CD4-positive, alpha-beta T cell treated with Interleukin-21 for 1 hour (primary cell): ENCODE measurements around the gene CD300LF.

Experiments used
- DNase-seq: peaks from one replicate; pipeline ENCODE4 v3.0.0-alpha.2; 2020

Gene CD300LF

DNA sequence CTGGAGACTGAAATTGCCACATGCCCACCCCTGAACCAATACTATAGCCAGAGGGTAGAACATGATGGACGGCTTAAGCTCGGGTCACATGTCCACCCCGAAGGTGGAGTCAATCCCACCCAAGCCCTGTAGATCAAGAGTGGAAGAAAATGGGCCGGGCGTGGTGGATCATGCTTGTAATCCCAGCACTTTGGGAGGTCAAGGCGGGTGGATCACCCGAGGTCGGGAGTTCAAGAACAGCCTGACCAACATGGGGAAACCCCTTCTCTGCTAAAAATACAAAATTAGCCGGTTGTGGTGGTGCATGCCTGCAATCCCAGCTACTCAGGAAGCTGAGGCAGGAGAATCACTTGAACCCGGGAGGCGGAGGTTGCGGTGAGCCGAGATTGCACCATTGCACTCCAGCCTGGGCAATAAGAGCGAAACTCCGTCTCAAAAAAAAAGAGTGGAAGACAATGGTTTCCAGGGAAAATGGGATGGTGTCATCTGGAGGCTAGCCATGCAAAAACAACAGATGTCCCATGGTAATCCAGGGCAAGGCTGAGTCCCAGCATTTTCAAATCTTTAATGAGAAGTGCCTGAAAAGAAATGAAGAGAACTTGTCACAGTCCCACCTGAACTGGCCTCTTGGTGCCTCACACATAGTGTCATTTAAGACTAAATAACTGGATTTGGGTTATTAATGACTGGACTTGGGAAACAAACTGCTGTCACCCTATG is 30.1 kb downstream of the CD300LF start:
- DNase-seq = no peak

DNA sequence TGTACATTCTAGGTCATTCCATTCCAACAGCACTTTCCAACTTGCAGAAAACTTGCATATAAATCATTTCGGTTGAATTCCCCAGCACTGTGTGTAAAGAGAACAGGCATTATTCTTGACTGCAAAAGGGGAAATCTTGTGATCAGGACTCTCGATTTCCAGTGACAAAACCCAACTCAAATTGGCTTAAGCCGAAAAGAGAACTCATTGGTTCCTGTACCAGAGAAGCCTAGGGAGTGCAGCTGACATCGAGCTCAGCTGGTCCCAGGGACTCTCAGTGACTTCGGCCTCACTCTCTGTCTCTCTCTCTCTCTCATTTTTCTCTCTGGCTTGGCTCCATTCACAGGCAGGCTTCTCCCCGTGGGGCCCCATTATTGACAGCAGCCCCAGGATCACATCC is 30.7 kb downstream of the CD300LF start:
- no peak for DNase-seq

DNA sequence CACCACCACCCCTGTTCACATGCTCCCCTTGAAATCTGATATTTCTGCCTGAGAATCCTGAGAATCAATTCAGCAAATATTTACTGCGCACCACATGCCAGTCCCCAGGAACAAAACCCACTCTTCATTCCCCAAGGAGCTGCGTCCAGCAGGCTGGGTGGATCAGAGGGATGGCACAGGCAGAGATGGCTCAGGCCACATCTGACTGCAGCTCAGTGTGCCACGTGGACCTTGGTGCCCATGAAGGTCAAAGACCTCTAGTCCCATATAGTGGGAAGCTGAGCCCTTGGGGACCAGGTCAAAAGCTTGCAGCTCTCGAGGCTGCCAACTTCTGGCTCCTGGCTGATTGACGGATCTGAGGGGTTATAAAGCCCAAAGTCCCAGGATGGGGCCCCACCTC is 31.8 kb downstream of the CD300LF start:
- no peak for DNase-seq

DNA sequence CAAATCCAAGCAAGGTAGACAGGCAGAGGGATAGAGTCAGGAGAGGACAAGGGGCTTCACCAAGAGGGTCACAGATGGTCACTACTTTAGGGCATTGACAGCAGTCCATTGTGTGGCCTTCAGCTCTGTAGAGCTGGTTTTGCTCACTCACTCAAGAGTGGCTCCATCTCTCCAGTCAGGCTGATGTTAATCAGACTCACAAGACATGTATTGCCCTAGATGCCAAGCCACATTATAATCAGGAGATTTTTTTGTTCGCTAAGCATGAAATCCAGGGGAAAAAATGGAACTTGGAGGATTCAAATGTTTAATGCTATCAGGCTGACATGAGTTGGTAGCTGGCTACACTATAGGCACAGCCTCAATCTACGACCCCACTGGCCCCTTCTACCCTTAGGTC is 32.5 kb downstream of the CD300LF start:
- DNase-seq = no peak

DNA sequence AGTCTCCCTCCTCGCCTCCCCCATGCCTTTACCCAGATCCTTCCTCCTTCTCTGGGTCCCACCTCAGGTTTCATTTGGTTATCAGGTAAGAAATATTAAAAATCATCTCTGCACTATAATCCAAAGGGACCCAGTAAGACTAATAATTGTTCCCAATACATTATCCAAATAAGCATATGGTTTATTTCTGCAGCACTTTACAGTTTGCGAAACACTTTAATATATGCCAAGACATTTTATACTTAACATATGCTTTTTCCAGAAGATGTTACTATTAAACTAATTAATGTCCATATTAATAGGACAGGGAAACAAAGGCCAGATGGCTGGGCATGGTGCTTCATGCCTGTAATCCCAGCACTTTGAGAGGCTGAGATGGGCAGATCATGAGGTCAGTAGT is 33.3 kb downstream of the CD300LF start:
- no peak for DNase-seq

DNA sequence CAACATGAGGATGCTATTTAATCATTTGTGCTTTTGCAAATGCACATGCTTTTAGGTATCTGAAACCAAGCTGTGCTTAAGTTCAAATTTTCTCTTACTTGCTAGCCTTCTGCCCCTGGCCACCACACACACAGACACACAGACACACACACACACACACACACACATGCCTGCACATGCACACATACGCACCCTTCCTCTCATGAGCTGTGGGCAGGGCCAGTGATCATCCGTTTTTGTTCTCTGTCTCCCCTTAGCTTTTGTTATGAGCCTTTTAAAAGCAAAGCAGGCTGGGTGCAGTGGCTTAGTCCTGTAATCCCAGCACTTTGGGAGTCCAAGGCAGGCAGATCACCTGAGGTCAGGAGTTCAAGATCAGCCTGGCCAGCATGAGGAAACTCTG is 34.2 kb downstream of the CD300LF start:
- DNase-seq = no peak

DNA sequence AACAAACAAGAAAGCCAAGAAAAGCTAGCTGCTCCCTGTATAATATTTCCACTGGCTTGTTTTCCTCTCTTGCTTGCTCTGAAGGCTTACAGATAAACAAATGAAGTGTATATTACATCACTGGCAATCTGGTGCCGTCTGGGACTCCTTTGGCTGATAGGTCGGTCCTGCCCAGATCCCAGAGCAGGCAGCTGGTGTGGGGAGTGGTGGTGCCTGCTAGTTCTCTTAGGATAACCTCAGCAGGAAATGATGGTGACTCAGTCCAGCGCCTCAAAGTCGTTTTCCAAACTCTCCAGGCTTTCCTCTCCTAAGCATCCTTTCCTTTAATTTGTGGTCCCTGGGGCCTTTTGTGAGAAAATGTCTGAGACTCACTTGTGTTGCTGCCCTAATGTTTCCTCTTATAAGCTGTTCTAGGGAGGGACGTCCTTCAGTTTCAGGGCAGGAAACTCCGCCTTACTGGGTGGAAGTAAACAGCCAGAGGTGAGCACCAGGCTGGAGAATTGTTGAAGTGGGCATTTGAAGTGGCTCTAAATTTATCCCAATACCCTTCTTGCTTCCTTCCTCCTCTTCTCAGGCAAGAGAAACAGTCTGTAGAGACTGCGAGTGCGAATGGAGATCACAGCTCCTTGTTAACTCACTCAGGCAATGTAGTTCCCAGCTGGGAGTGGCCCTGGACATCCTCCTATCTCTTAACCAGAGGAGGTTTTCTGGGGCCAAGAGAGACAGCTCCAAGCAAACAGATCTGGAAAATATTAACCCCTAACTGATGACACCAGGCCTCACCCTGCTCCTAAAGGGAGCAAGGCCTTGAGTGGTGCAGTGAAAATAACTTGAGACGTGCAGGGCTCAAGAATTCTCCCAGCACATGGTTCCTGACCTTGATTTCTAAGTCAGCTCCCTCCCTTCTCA is 34.9 kb downstream of the CD300LF start:
- no peak for DNase-seq

DNA sequence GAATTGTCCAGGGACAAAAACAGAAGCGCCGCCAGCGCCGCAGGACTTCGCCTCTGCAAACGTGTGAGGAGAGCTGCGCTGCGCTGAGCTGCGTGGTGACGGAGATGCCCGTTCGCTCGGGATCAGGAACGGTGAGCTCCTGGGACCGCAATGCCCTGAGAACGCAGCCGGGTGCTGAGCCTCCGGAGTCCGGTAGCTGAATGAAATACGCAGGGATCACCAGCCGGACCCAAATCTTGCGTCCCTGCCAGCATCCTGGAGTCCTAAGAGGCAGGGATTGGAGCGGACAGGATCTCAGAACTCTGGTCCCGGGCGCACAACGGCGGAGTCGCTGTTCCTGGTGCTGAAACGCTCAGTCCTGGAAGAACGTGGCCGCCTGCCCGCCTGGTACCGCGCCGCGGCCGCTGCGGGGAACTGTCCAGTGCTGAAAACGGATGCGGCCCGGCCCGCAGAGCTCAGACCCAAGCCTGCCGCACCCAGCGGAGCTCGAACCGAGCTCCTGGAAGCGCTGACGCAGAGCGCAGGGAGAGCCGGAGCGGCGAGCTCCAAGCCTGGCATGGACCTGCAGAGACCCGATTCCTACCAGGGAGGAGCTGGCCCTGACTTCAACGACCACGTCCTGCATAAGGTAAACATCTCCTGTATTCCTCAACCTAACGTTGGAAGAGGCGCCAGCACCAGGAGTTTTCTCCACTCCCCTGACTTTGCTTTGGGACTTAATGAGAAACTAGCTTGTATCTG is 41.5 kb downstream of the CD300LF start:
- DNase-seq = peak; percentile 73

DNA sequence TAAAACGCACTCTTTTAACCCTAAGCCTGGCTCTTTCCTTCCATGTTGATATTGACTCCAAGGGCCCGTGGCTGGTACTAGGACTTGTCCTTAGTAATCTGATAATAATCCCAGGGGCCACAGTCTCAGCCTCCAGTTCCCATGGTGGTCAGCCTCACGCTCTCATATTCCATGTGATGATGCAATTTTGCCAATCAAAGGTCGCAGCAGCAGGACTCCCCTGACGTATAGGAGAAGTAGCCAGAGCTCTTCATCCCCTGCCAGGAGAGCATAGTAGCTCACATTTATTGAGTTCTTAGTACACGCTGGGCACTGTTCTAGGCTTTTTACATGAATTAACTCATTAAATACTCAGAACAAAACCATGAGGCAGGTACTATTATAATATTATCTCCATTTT is 42.4 kb downstream of the CD300LF start:
- DNase-seq = no peak

DNA sequence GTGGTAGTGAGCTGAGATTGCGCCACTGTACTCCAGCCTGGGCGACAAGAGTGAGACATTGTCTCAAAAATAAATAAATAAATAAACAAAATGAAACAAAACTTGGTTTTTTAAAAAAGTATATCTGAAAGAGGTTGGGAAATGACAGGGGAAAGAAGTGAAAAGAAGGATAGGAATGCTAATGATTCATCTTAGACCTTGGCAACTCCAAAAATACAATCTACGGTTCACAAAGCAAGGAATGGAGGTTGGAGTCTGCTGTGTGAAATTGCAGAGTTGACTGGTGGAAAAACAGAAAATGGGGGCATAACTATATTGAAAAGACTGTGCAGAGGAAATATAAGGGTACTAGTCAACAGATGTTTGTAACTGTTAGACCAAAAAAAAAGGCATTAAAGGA is 49.2 kb downstream of the CD300LF start:
- DNase-seq = no peak

DNA sequence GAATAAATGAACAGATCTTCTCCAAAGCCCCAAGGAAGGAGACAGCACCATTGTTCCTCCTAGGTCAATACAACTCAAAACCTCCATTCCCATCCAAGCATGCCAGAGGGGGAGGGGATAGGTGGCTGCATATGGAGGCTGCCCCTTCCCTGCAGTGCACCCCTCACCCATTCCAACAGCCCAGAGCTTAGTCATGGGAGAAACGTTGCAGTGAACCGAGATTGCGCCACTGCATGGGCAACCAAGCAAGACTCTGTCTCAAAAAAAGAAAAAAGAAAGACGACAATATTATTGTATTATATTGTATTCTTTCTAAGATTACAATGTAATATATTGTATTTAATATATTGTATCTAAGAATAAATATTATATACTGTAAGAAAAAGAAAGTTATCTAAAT is 52.8 kb downstream of the CD300LF start:
- no peak for DNase-seq

DNA sequence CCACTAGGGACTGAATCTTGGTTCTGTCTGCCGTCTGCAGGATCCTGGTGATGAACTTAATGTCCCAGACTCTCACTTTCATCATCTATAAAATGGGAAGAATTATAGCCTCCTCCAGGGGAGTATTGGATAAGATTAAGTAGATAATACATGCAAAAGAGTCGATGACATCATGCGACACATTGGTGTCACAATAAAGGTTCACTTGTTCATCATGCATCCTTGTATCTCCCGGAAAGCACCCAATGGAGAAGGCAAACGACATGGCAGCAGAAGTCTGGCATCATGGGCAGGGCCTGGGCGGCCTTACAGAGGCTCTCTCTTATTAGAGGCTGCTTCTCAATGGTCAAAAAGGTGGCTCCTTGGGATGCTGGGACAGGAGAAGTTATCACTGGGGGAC is 54.1 kb downstream of the CD300LF start:
- no peak for DNase-seq

DNA sequence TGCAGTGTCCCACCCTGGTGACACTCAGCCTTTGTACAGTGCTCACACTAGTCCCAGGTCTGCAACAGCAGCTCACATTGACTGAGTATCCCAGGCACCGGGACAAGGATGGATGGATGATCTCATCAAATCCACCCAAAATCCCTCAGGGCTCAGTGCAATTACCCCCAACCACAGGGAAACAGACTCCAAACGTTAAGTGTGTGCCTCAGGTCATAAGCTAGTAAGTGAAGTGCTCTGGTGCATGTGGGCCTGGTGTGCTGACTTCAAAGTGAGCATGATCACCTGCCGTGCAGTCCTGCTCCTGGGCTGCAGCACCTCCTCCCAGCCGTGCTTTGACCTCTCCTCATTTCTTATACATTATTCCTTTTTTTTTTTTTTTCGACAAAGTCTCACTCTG is 58.0 kb downstream of the CD300LF start:
- DNase-seq = no peak

DNA sequence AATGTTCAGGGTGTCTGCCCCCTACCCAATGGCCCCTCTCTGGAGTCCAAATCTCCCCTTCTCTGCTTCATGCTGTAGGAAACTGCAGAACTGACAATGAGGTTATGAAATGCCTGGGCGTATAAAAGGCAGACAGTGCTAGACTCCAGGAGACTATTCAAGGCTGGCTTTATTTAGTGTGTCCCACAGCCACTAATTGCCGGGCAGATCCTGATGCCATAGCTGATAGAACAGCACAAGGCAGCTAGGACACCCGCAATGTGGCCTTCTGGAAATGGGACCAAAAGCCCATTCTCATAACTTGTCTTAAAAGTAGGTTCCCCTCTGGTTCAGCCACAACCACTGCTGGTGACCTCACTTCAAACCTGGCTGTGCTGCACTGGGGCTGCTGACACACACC is 60.7 kb downstream of the CD300LF start:
- no peak for DNase-seq

DNA sequence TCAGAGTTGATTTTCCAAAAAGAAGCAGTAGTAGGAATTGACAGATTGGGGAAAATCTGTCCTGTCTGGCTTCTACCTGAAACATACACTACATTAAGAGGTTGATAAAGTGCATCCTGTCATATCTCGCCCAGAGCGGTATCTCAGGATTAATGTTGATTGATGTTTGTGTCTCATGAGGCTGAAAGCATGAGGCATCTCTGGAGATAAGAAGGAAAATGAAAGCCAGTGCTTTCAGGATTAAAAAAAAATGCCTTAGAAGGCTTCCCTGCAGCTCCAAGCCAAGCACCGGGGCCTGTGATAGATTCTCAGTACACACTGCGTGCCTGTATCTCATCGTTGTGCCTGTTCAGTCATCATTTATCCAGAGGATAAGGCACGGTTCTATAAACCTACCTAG is 62.8 kb downstream of the CD300LF start:
- no peak for DNase-seq

DNA sequence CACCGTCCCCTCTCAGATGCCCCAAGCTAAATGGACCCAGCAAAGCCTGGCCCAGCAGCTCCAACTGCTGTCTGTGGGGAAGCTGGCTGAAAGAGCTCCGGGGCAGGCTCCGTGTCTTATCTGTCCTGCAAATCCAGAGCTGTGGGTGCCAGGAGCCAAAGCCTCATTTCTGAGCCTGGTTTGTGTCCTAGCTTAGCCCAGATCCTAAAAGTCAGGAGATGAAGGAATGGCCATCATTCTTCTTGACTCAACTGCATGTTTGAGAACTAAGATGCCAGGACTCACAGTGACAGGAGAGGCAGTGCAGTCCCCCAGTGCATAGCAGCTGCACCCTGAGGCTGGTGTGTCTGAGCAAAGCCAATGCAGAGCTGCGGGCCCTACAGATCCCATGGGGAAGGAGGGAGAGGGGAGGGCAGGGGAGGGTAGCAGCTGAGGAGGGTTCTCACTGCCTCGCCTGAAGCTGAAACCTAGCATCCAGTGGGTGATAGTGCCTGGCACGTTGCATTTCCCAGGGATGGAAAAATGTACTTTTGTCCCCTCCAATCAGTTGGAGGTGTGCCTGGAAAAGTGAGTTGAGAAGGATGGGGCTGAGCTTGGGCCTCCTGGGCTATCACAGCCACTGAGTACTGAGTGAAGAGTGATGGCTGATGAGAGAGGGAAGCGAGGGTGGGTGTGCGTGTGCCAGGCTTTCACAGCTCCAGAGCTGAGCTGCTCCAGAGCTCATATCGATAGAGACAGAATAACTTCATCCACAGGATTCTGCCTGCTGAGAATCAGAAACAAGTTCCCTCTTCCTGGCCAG is 64.7 kb downstream of the CD300LF start:
- no peak for DNase-seq

DNA sequence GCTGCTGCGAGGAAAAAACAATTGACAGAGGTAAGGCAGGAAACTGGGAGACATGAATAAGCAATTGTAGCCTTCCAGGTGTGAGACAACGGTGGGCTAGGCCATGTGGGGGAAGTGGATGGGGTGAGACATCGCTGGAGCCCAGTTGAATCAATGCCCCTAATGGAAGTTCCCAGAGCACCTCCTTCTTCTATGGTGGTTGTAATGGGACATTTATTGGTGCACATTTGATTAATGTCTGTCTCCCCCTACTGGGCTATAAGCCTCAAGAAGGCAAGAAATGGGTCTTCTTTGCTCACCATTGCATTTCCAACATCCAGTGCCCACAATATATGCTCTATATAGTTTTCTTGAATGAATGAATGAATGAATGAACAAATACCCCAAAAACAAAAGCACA is 66.5 kb downstream of the CD300LF start:
- peak; percentile 24 for DNase-seq

DNA sequence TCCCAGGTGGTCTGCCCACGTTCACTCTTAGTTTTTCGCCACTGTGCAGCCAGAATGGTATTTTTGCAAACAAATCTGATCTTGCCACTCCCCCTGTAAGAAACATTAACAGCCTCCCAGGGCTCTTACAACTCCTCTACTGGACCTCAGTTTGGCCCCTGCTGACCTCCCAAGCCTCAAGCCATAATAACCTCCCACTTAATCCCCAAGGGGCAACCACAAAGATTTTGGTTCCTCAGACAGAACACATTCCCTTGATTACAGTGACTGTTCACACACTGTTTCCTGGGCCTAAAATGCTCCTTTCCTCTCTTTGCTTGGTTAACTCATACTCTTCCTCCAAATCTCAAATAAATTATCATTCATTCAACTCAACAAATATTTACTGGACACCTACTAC is 67.7 kb downstream of the CD300LF start:
- DNase-seq = no peak

DNA sequence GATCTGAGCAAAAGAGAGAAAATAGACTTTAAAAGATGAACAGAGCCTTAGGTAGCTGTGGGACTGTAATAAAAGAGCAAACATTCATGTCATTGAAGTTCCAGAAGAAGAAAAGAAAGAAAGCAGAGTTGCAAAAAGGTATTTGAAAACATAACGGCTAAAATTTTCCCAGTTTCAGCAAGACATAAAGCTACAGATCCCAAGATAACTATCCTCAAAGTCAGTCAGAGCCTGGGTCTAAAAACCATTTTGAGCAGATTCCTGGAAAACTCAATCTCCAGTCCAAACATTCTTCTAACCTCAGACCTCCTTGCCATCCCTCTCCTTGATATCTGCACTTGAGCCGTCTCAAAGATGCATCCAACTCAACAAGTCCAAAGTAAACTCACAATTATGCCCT is 68.3 kb downstream of the CD300LF start:
- no peak for DNase-seq
